Measurements from ENCODE around the gene DAG1.

DNA sequence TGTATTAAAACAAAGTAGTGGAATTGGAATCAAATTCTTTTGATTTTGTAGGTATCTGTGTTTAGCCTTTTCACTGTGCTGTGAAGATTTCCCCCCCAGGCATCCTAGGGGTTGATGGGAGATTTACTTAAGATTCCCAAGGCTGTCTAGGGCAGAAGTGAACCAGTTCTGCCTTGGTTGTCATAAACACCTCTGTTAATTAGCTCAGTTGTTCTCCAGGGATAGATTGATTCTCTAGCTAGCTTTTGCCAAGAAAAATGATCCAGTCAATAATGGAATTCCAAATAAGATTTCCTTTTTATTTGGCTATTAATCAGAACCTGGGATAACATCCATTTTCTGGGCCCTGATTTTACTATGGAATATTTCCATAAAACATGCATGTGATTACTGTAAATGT is 12.7 kb downstream of the DAG1 start:
- no peak for TF ChIP-seq CTCF (IDR thresholded peaks at IDR 0.05)
- no peak for TF ChIP-seq POLR2A (IDR thresholded peaks at IDR 0.05)
- TF ChIP-seq POLR2AphosphoS5 (IDR thresholded peaks at IDR 0.05): no peak
